ENCODE results near the gene TXNDC17. TPM values are rescaled to one million over a fixed set of nuclear protein-coding genes. Genes with fewer than 3 reads are reported as not detected.
"Not testable (repeated sequence)": the region's sequence is repeated elsewhere in the genome, so short reads cannot be mapped to it uniquely, and the experiment has no call there.

The TXNDC17 gene
- total RNA-seq, 2 donors from 2014 or later = 43.2 to 55.9 TPM

DNA sequence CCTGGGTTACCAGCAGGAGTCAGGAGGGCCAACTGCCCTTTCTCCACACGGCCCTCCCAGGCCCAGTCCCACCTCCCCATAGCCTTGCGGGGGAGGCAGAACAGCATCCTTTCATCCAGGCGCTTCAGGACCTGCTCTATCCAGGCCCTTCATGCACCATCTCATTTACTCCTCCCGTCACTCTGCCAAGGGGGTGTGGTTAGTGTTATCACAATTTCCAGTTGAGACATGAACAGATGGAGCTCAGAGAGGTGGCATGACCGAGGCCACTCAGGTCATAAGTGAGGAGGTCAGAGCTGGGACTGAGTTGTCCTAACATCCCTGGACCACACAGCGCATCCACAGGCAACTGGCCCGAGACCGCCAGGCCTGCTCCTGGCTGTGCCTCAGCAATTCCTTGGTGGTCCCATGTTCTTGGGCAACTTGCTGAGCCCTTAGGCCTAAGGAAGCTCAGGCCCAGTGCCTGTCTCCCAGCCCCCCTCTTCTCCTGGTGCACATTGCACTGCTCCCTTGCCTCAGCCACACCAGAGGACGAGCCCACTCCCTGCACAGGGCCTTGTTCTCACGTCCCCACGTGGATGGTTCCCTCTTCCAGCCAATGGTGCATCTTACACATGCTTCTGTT lies 34.5 kb downstream of the TXNDC17 start:
- intact Hi-C loops (cut with DNase I) = no loop called here
- DNase-seq (ENCODE audit: low spot score) = peak; percentile 37

- intact Hi-C loops (cut with DNase I) = no loop called here
- peak; percentile 59 for DNase-seq (ENCODE audit: low spot score)
Measured at GRCh38 chr17:6676802-6677157, 35.9 kb downstream of the TXNDC17 start.

DNA sequence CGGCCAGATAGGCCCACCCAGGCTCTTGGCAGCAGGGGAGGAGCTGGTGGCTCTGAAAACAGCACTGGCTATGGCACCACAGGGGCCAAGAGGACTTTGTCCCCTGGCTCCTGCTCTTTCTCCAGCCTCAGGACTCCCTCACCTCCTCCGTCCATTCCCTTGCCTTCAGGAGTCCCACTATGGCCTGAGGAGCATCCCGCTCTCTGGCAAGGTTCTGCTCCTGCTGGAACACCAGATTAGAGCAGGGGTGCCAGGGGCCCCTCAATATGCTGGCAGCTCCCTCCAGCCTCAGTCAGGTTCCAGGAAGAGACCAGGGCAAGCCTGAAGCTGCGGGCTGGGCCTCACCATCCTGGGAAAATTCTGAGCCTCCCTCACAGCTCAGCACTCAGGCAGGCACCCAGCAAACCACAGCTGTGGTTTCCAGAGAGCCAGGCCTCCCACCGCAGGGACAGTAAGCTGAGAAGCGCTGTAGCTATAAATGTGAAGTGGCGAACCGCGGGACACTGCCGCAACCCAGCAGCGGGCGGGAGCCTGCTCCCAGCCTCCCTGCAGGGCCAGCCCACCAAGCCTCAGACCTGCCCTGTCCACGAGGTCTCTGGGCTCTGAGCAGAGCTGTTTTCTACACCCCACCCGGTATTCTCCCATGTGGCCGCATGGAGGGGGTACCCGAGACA lies 36.4 kb downstream of the TXNDC17 start:
- intact Hi-C loops (cut with DNase I) = no loop called here
- DNase-seq (ENCODE audit: low spot score) = peak; percentile 66

- intact Hi-C loops (cut with DNase I) = no loop called here
- DNase-seq (ENCODE audit: low spot score) = peak; percentile 64
Measured at GRCh38 chr17:6677946-6678345, 37.1 kb downstream of the TXNDC17 start.

DNA sequence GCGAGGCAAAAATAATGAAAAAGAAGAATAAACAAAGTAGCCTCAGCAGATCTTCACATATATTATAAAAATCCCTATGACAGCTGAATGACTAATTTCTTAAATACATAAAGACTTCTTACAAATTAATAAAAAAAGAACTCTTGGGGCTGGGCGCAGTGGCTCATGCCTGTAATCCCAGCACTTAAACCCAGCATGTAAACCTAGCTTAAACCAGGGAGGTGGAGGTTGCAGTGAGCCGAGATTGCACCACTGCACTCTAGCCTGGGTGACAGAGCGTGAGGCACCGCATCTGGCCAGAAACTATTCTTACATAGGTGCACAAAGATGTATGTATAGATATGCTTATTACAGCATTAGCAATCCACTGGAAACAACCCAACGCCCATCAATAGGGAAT lies 38.4 kb downstream of the TXNDC17 start:
- DNase-seq (ENCODE audit: low spot score) = no peak
- intact Hi-C loops (cut with DNase I) = no loop called here

GRCh38 chr17:6681176-6681575 lies 40.3 kb downstream of the TXNDC17 start:
- intact Hi-C loops (cut with DNase I) = no loop called here
- DNase-seq (ENCODE audit: low spot score) = no peak

GRCh38 chr17:6681671-6682070 lies 40.8 kb downstream of the TXNDC17 start:
- intact Hi-C loops (cut with DNase I) = no loop called here
- DNase-seq (ENCODE audit: low spot score) = no peak

GRCh38 chr17:6682339-6682738 lies 41.5 kb downstream of the TXNDC17 start:
- DNase-seq (ENCODE audit: low spot score) = no peak
- intact Hi-C loops (cut with DNase I) = no loop called here

DNA sequence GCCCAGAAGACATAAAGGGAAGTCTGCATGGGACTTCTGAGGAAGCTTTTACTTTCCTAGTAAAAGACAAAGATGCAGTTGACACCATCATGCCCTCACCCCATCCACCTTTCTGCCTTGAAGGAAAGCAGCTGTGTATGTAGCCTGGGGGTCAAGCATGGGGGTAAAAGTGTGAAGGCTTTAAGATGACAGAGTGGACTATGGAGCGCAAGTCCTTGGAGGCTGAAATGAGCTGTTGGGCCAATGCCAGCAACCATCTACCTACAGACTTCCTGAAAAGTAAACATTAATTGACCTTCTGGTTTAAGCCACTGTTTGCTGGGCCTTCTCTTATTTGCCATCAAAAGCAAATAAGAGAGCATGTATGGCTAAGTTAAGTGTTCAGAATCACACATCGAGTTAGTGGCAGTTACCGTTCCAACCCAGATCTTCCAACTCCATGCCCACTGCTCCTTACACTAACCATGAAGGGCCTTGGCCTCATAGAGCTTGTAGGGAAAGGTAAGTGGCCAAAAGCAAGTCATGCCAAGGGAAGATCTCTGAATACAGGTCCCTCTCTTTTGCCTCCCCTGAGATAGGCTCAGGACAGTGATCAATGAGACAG lies 42.3 kb downstream of the TXNDC17 start:
- DNase-seq (ENCODE audit: low spot score) = no peak
- intact Hi-C loops (cut with DNase I) = no loop called here

- DNase-seq (ENCODE audit: low spot score) = no peak
- intact Hi-C loops (cut with DNase I) = no loop called here
Measured at GRCh38 chr17:6683730-6684459, 43.0 kb downstream of the TXNDC17 start.

DNA sequence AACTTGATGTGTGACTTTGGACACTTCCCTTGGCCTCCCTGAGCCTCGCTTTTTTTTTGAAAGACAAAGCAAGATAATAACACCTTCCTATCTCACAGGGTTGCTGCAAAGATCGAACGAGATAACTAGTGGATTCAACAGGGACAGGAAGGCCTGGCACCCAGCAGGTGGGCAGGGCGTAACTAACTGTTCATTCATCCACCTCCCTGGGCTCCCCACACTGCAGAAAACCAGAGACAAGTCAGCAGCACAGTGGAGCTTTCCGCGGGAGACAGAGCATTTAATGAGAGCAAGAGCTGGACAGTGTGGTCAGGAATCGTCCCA lies 43.6 kb downstream of the TXNDC17 start:
- no peak for DNase-seq (ENCODE audit: low spot score)
- intact Hi-C loops (cut with DNase I) = no loop called here

GRCh38 chr17:6684881-6685767 lies 44.3 kb downstream of the TXNDC17 start:
- DNase-seq (ENCODE audit: low spot score) = no peak
- intact Hi-C loops (cut with DNase I) = no loop called here

DNA sequence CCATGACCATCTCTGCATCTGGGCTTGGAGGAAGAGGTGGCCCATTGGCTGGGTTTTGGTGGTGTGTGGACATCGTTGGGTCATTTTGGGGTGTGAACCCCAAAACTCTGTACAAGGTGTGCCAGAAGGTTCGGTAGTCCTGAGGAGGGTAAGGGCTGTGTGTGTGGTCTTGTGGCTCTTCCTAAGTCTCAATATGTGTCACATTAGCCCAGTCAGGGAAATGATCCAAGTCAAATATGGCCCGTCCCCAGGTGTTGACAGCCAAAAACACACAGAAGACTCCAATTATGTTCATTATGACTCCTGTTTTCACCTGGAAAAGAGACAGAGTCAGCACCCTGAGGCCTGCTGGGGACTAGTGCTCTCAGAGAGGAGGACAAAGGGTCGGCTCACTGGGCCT lies 45.2 kb downstream of the TXNDC17 start:
- DNase-seq (ENCODE audit: low spot score) = no peak
- intact Hi-C loops (cut with DNase I) = no loop called here

- no peak for DNase-seq (ENCODE audit: low spot score)
- intact Hi-C loops (cut with DNase I) = no loop called here
Measured at GRCh38 chr17:6688944-6689343, 48.1 kb downstream of the TXNDC17 start.

DNA sequence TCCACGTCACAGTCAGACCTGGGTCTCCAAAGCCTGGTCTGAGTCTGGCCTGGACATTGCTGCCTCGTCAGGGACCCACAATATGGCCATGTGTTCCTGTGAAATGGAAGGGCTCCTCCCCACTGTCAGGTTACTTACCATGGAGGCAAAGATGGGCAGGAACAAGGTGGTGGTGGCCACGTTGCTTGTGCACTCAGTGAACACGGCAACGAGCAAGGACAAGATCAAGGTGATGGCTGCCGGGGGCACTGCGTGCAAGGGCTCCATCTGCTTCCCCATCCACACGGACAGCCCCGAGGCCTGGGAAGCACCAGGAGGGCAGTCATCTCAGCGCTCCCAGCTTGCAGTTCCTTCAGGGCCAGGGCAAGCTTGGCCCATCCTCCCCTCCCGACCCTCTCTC lies 49.8 kb downstream of the TXNDC17 start:
- DNase-seq (ENCODE audit: low spot score) = no peak
- intact Hi-C loops (cut with DNase I) = no loop called here

DNA sequence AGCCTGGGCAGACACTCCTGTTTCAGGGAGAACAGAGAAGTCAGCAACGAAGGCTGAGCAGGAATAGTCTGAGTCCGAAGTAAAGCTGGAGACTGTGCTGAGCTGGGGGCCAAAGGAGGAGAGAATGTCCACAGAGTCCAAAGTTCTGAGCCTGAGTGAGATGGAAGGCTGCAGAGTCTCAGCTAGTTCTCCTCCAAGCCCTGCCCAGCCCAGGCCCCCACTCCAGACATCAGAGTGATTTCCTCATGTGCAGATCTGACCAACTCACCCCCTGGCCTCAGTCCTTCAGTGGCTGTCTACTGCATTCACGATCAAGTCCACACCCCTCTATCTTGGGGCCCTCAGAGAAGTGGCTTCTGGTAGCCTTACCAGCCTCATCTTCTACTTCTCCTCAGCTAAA lies 50.7 kb downstream of the TXNDC17 start:
- intact Hi-C loops (cut with DNase I) = no loop called here

DNA sequence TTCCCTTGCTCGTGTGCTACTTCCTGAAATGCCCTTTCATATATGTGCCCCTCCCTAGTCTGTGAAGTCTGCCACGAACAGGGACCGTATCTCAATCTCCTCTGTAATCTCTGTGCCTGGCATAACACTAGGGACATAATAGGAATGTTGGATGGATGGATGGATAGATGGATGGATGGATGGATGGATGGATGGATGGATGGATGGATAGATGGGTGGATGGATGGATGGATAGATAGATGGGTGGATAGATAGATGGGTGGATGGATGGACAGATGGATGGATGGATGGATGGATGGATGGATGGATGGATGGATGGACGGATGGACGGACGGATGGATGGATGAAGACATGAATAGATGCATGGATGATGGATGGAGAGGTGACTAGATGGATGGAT lies 51.1 kb downstream of the TXNDC17 start:
- DNase-seq (ENCODE audit: low spot score); intact Hi-C loops (cut with DNase I): not testable (repeated sequence)

More for the DNA sequence above, 50.7 kb downstream of the TXNDC17 start:
- DNase-seq (ENCODE audit: low spot score) = no peak

Data from posterior vena cava (tissue), 2 donors.